Measurements from ENCODE around the gene DPP8. TPM values are rescaled to one million over a fixed set of nuclear protein-coding genes. Genes with fewer than 3 reads are reported as not detected.

DPP8 gene
- total RNA-seq, 1 donor from 2014 or later: 28.4 TPM

DNA sequence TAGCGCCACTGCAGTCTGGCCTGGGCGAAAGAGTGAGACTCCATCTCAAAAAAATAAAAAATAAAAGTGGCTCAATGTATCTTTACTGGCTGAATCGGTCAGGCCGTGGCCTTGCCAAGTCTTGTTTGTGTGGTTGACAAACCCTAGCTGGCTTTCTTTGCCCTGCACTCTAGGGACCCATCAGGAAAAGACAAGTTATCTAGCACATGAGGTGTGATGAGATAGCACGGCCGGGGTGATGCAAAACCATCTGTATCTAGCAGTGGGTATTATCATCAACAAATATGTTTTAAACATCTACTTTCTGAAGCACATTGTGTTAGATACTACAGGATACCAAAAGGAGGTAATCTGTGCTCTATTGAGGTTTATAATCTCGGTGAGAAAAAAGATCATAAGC lies 3.9 kb upstream of the DPP8 start:
- no peaks in the 10 kb centered on the region for H3K36me3 ChIP-seq (ENCODE audit: control insufficient read depth, insufficient read depth, low read length)
- no peak for DNase-seq (ENCODE audit: low read depth)
- TF ChIP-seq, protein P1, sequence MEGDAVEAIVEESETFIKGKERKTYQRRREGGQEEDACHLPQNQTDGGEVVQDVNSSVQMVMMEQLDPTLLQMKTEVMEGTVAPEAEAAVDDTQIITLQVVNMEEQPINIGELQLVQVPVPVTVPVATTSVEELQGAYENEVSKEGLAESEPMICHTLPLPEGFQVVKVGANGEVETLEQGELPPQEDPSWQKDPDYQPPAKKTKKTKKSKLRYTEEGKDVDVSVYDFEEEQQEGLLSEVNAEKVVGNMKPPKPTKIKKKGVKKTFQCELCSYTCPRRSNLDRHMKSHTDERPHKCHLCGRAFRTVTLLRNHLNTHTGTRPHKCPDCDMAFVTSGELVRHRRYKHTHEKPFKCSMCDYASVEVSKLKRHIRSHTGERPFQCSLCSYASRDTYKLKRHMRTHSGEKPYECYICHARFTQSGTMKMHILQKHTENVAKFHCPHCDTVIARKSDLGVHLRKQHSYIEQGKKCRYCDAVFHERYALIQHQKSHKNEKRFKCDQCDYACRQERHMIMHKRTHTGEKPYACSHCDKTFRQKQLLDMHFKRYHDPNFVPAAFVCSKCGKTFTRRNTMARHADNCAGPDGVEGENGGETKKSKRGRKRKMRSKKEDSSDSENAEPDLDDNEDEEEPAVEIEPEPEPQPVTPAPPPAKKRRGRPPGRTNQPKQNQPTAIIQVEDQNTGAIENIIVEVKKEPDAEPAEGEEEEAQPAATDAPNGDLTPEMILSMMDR (IDR thresholded peaks at IDR 0.05; ENCODE audit: insufficient read depth, low read length, severe bottlenecking): no peak
- H3K4me3 ChIP-seq (ENCODE audit: low read depth, low read length): no peak overlapping the region
- no peak for FAIRE-seq
- no peaks in the 10 kb centered on the region for H3K27me3 ChIP-seq (ENCODE audit: control insufficient read depth, insufficient read depth, low read length)

DNA sequence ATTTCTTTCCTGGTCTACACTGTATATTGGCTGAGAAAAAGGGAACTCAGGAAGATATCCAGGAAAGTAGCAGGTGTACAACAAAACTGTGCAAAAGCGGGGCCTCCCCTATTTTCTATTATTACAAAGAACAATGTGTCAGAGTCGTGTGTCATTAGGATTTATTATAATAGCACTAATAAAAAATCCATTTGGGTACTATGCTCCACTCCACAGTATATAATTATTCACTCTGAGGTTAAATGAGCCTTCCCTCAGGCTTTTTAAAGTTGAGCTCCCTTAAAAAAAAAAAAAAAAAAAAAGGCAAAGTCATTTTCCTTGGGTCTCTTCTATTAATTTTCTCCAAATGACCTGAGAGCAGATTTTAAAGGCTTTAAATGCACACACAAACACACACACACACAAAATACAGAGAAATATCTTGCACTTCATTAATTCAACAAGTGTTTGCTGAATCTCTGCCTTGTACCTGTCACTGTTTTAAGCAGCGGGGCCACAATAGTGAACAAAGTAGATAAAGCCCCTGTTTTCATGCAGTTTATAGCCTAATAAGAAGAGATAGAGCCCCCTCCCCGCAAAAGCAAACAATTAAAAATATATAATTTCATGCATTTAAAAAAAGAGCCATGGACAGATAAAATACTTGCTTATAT lies 1.3 kb upstream of the DPP8 start:
- FAIRE-seq: no peak
- TF ChIP-seq, protein P1 (IDR thresholded peaks at IDR 0.05; ENCODE audit: insufficient read depth, low read length, severe bottlenecking): no peak

DNA sequence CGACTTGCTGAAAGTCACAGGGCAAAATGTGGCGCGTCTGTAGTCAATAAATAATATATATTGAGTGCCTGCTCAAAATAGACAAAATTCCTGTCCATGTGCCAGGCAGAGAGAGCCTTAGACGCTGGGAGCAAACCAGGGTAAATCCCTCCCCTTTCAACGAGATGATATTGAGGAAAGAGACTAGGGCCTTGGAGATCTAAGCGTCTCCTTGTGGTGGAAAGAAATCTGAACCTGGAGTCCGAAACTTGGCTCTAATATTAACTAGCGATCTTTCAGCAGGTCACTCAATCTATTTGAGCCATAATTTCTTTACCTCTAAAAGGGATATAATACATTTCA lies 348 bp upstream of the DPP8 start:
- FAIRE-seq (no peak), DNase-seq (ENCODE audit: low read depth) (no peak)
- Histone ChIP-seq H3K36me3 (ENCODE audit: control insufficient read depth, insufficient read depth, low read length) (no peaks in the 10 kb centered on the region), H3K27me3 (ENCODE audit: control insufficient read depth, insufficient read depth, low read length) (no peaks in the 10 kb centered on the region), H3K4me3 (ENCODE audit: low read depth, low read length) (no peak overlapping the region)
- TF ChIP-seq, protein P1 (IDR thresholded peaks at IDR 0.05; ENCODE audit: insufficient read depth, low read length, severe bottlenecking): no peak

More for the DNA sequence above, 1.3 kb upstream of the DPP8 start:
- no peak for DNase-seq (ENCODE audit: low read depth)
- H3K36me3 ChIP-seq (ENCODE audit: control insufficient read depth, insufficient read depth, low read length): no peaks in the 10 kb centered on the region
- no peak overlapping the region for H3K4me3 ChIP-seq (ENCODE audit: low read depth, low read length)
- no peaks in the 10 kb centered on the region for H3K27me3 ChIP-seq (ENCODE audit: control insufficient read depth, insufficient read depth, low read length)

DNA sequence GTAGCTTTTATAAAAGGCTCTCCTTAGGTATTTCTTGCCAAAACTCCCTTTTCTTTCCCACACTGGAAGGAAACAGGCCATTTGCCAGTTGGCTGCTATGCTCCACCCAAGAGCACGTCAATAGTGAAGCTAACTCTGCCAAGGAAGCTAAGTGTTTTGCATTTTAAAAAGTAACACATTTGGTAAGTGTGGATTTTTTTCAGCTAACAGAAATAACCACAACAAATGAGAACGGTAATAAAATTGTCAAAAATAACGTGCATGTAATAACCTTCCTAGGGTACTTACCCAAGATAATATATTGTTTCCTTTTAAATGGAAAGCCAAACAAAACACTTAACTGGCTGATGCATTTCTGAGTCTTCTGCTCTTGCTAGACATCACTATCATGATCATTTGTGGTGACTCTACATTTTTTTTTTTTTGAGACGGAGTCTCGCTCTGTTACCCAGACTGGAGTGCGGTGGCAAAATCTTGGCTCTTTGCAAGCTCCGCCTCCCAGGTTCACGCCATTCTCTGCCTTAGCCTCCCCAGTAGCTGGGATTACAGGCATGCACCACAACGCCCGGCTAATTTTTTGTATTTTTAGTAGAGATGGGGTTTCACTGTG lies 4.6 kb downstream of the DPP8 start:
- Histone ChIP-seq H3K36me3 (ENCODE audit: control insufficient read depth, insufficient read depth, low read length) (no peaks in the 10 kb centered on the region), H3K4me3 (ENCODE audit: low read depth, low read length) (no peak overlapping the region), H3K27me3 (ENCODE audit: control insufficient read depth, insufficient read depth, low read length) (no peaks in the 10 kb centered on the region)
- FAIRE-seq: no peak
- TF ChIP-seq, protein P1 (IDR thresholded peaks at IDR 0.05; ENCODE audit: insufficient read depth, low read length, severe bottlenecking): no peak
- DNase-seq (ENCODE audit: low read depth): no peak

DNA sequence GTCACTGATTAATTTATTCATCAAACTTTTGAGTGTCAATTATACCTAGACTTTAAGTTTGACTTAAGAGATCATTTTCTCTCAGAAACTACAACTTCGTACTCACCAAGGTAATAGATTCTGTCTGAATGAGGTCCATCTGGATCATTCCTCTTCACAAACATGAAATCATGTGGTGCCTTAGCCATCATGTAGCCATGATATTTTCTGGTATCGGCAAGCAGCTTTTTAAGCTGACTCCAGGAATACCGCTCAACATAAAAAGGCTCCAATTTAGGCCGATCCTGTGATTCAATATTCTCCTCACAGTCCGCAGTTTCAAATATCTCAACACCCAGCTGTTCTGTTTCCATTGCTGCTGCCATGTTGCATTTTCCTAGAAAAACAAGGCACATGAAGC lies 5.3 kb downstream of the DPP8 start:
- H3K36me3 ChIP-seq (ENCODE audit: control insufficient read depth, insufficient read depth, low read length): no peaks in the 10 kb centered on the region
- H3K27me3 ChIP-seq (ENCODE audit: control insufficient read depth, insufficient read depth, low read length): no peaks in the 10 kb centered on the region
- DNase-seq (ENCODE audit: low read depth) (no peak), FAIRE-seq (no peak)
- TF ChIP-seq, protein P1 (IDR thresholded peaks at IDR 0.05; ENCODE audit: insufficient read depth, low read length, severe bottlenecking): no peak
- no peak overlapping the region for H3K4me3 ChIP-seq (ENCODE audit: low read depth, low read length)

DNA sequence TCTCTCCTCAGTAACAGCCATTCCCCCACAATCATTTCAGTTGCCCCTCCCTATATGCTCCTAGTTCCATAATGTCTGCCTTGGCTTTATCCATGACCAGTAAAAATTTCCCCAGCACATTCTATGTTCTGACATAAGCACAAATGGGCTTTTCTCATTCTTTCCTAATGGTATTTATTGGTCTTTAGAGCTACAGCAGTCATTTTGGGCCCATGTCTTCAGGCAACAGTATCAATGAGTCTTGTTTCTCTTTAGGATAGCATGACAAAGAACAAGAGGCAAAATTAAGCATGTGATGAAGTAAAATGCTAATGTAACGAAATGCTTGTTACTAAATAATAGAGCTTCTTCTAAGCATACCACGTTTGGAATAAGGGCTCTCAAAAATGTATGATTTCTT lies 8.2 kb downstream of the DPP8 start:
- no peaks in the 10 kb centered on the region for H3K36me3 ChIP-seq (ENCODE audit: control insufficient read depth, insufficient read depth, low read length)
- H3K4me3 ChIP-seq (ENCODE audit: low read depth, low read length): no peak overlapping the region
- no peaks in the 10 kb centered on the region for H3K27me3 ChIP-seq (ENCODE audit: control insufficient read depth, insufficient read depth, low read length)
- DNase-seq (ENCODE audit: low read depth): no peak
- FAIRE-seq: no peak
- TF ChIP-seq, protein P1 (IDR thresholded peaks at IDR 0.05; ENCODE audit: insufficient read depth, low read length, severe bottlenecking): no peak
